NCI-H2196 treated with DMSO at 0.1 percent for 48 hours (cell line): ENCODE measurements around the gene PIP5K1C.

ENCODE experiments used
- DNase-seq: peaks from one replicate; lab custom pipeline; 2025; ENCODE audit not compliant: unreplicated experiment; lab: John Stamatoyannopoulos, UW

Gene PIP5K1C

DNA sequence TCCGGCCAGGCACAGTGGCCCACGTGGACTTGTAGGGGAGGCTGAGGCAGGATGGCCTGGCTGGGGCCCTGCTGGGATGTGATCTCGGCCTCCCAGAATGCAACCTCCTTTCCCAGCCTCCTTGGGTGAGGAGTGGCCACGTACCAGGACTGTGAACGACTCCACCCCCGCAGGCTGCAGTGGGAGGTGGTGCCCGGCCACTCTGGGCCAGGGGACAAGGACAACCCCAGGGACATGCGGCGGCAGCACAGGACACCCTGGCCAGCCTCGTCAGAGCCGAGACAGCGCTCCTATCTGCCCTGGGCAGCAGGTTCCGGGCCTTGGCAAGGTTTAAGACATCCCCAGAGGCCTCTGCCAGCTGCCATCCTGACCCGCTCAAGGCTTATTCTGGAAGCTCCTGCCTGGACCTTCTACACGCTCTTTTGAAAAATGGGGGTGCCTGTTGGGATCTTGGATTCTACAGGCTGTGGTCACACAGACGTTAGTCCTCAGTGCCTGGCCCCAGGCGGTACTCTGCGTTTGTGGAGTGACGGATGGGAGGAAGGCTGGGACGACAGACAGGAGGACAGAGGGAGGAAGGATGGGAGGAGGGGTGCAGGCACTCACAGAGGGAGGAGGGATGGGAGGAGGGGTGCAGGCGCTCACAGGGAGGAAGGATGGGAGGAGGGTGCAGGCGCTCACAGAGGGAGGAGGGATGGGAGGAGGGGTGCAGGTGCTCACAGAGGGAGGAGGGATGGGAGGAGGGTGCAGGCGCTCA, 53.8 kb downstream of the PIP5K1C start:
- DNase-seq, result no peak

DNA sequence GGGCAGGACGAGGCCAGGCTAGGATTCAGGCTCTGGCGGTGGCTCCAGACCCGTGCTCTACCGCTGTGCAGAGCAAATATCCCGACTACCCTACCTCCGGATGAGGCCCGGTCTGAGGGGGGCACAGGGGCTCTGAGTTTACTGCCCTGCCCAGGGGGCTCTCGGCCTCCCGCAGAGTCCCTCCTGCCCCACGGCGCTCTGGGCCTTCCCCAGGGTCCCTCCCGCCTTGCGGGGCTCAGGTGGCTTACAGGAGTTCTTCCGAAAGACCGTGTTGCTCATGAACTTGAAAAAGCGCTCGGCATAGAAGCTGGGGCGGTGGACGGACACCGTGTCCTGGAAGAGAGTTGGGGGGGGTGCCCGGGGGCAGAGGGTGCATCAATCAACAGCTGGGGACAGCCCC, 54.5 kb downstream of the PIP5K1C start:
- DNase-seq, result no peak

DNA sequence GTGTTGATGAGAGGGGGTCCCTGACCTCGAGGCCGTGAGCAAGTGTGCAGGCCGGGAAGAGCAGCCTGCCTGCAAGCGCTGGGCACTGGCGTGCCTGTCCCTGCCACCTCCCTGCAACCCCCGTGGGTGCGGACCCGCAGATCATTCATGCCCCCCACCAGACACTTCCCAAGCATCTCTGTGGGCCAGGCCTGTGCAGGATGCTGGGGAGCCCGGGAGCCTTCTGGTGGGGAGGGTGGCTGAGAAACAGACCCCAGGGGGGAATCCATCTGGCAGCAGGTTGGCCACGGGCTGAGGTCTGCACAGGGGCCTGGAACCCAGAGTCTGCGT, 55.2 kb downstream of the PIP5K1C start:
- DNase-seq, result no peak

DNA sequence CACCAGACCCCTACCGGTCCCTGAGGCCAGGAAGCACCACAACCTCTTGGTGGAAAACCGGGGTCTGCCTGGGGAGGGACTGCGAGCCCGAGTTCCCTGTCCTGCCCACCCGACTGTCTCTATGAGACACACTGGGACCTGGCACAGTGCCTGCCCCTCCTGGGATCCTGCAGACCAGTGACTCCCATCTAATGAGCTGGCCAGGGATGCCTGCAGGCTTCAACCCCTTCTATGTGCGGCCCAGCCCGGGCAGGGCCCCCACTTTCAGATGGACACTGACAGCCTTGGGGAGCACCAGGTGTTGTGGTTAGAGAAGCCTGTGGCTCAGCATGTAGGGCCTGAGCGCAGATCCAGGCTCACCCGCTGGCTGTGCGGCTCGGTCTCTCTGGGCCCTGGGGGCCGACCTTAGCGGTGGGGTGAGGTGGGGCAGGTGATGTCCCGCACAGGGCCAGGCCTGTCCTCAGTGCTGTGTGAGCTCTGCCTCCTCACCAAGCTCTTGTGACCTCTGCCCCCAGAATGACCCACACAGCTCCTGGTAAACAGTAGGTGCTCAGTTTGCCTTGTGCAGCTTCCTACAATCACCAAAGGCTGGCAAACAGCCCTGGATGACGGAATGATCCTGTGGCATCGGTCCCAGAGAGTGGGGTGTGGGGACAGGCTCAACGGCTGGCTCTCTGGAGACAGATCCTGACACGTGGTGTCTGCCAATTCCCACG, 55.8 kb downstream of the PIP5K1C start:
- no peak for DNase-seq

DNA sequence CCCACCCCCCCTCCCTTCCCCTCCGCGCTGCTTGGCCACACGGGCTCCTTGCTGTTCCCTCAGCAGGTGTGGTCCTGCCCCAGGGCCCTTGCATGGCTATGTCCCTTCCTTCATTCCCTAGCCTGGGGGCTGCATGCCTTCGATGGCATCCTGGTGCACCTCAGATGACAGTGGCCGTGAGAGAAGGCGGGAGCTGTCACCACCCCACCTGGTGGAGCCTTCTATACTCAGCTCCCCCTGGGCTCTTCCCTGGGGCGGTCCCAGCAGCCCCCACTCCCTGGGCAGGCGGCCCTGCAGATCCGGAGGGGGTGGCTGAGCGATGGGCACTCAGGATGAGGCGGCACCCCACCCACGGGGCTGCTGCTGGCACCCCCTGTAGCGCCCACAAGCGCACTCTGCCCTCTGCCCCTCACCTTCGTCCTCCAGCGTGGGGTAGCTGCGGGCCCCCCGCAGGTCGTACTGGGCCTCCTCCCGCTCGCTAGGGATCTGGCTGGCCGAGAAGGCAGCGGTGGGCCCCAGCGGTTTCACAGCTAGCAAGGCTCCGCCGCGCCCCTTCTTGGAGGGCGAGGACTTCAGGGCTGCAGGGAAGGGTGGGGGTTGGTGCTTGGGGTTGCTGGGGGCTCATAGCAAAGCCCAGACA, 56.5 kb downstream of the PIP5K1C start:
- DNase-seq, result no peak

DNA sequence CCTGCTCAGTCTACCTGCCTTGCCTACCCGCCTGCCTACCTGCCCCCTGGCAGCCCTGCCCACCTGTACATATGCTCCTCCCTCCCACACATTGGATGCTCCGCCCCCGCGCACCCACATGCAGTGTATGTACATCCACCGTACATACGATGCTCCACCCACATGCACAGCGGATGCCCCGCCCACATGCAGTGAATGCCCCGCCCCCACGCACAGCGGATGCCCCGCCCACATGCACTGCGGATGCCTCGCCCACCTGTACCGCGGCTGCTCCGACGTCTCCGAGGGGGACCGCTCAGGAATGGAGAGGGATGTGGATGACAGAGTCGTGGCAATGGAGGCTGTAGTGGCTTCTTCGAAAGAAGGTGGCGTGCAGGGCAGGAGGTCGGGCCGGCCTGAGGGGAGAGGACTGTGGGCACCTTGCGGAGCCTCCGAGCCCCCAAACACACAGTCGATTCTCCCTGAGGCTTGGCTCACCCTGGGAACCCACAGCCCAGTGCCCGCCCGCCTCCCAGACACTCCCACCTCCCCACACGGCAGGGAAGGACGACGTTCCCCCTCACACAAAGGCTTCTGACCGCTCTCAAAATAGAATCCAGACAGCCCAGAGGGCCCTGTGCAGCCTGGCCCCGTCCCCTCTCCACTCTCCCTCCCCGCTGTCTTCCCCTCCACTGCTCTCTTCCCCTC, 57.1 kb downstream of the PIP5K1C start:
- DNase-seq, result no peak

DNA sequence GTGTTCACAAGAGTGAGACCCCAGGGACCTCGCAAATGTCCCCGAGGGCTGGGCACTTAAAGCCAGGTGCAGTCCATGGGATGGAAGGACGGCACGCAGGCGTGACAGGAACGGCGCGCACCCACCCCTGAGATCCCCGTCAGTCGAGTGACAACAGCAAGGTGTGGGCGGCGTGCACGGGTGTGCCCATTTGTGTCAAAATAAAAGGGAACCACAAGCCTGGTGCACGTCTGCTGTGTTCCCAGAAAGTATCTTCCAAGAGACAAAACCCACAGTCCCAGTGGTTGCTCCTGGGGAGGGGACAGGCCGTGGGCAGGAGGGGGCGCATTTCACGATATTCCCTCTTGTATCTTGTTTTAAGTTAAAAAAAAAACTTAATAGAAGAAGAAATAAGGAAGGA, 58.0 kb downstream of the PIP5K1C start:
- DNase-seq, result no peak

DNA sequence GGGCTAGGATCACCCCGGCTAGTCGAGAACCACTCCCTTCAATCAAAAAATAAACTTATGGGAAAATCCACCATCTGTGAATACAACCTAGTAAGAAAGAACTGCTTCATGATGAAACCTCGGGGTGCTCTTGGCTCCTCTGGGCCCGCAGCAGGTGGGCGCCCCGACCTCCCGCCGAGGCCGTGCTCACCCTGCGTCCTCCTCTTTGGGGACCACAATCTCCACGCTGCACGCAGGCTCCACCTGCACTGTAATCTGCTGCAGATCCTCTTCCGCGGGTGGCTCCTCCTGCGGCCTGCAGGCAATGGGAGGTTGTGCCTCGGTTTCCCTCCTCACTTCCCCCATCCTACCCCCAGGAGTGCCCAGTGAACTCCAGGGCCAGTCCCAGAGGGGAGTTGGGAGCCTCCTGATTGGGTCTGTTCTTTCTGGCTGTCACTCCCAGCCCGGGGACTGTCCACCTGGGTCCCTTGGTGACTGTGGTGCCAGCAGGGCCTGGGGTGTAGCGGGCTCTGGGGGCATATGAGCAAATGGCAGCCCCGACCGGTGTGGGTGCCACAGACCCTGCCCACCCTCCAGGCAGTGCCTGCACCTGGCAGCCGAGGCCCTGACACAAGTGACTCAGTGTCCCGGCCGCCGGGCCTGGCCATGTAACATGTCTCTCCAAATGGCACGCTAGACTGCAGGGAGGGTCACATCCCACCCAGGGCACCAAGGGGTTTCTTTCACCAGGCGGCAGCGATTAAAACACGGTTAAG, 58.6 kb downstream of the PIP5K1C start:
- no peak for DNase-seq

DNA sequence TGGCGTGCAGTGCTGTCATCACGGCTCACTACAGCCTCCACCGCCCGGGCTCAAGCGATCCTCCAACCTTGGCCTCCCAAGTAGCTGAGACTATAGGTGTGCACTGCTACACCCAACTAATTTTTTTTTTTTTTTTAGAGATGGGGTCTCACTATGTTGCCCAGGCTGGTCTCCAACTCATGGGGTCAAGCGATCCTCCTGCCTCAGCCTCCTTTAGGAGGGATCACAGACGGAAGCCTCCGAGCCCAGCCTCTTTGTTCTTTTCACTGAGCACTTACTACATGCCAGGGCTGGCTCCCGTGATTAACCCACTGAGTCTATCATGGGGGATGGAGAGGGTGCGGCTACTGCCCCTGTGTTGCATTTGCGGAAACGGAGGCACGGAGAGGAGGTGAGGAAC, 60.8 kb downstream of the PIP5K1C start:
- DNase-seq, result no peak

DNA sequence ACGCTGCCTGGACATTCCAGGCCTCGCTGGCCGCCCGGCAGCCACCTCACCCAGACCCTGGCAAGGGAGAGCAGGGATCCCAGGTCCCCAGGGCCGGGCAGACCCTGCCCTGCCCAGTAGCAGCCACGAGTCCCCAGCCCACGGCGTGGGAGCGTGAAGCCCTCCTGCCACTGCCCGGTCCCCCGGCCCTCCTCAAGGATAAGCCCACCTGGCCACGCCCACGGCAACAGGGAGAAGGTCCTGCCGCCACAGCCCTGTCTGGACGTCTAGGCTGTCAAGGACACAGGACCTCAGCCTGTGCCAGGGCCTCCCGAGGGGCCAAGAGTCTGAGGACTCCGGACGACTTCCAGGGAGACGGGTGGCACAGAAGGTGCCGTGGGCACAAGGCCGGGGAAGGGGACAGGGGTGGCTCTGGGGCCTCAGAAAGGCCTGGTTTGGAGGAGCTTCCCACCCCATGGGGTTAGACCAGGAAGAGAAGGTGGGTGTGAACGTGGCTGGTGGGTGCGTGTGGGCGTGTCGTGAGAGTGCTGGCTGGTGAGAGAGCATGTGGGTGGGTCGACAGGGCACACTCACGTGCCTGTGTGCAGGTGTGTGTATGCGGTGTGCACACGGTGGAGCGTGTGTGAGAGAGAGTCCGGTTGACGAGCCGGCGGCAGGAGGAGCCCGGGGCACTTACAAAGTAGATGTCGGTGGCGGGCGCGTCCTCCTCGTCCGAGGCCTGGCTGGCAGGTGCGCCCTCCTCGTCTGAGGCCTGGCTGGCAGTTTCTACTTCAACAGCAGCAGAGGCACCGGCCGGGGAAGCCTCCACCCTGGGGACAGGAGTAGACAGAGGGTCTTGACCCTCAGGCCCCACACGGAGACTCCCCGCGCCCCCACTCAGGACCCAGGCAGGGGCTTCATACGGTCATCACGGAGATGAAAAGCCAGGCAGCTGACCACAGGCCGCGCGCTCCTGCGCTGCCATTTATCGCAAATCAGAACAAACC, 61.8 kb downstream of the PIP5K1C start:
- no peak for DNase-seq

DNA sequence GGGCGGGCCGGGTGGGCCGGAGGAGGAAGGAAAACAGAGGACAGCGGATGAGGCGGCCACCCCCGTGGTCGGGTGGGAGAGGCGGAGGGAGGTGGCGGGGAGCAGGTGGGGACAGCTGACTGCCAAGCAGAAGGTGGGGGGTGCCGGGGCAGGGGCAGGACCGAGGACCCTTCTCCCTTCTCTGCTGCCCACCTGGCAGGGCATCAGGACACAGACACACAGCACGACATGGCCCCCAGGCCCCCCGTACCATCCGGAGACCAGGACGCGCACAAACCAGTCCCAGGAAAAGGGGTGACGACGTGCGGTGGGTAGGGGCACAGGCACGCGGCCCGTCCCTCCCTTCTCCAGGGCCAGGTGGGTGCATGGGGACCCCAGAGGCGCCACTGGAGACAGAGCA, 62.6 kb downstream of the PIP5K1C start:
- no peak for DNase-seq

DNA sequence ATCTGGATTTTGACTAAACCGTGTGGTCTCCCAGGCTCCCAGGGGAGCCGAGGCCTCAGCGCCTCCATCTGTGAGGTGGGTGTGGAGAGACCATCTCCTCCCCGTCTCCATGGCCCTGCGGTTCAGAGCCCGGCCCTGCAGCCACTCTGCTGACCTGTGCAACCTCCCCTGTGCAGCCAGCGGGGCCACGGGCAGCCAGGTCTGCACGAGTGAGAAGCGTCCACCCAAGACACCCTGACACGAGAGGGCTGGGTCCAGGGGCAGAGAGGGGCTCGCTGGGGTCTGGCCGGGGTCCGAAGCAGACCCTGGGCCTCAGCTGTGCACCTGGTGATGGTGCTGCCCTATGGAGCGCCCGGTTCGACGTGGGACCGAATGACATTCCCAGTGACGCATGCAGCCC, 63.3 kb downstream of the PIP5K1C start:
- no peak for DNase-seq

DNA sequence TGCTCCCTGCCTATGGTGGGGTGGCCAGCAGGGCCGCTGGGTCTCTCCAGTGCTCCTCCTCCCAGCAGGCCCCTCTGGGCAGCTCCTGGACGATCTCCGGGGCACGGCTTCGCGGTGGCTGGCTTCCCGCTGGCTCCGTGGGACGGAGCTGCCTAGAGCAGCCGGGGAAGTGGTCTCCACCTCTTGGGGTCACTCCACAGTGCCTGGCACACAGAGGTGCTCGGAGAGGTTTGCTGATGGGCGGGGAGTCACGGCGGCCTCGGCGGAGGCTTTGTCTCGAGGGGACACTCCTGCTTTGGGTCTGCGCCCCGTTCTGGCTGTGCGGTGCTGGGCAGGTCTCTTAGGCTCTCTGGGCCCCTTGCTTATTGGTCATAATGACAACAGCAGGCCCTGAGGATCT, 63.8 kb downstream of the PIP5K1C start:
- DNase-seq, result no peak

DNA sequence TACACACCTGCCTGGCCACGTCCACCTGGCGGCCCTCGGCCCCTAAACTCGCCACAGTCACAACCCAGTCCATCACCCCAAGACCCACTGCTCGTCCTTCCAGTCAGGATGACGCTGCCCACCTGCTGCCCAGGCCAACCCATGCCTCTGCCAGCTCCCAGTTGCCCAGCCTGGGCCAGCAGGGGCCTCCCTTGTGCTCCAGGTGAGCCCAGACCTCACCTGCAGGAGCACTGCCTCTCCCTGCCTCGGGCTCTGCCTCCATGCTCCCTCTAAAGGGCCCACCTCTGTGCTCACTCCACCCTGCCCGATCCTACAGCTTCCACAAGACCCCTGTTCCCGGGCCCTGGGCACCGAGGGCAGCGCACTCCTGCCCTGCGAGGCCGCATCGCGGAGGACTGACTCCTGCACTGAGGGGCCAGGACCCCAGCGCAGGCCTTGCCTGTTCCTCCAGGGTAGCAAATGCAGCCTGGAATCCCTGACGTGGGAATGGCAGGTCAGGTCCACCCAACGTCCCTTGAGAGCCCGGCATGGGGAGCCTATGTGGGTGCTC, 65.7 kb downstream of the PIP5K1C start:
- DNase-seq, result no peak

DNA sequence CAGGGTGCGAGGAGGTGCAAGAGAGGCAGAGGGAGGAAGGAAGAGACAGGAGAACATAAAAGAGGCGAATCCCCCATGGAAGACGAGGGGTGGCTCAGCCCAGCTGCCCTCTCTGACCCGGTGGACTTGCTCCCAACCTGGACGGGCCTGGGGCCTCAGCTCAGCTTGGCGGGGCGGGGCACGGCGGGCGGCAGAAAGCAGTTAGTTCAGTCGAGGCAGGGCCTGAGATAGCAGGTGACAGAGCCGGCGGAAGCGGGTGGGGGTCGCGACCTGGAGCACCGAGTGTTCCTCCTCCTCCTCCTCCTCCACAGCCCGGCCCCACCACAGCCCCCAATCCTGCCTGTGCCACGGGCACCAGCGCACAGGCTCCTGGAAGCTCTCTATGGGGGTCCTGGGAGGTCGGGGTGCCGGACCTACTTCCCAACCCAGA, 66.7 kb downstream of the PIP5K1C start:
- no peak for DNase-seq

DNA sequence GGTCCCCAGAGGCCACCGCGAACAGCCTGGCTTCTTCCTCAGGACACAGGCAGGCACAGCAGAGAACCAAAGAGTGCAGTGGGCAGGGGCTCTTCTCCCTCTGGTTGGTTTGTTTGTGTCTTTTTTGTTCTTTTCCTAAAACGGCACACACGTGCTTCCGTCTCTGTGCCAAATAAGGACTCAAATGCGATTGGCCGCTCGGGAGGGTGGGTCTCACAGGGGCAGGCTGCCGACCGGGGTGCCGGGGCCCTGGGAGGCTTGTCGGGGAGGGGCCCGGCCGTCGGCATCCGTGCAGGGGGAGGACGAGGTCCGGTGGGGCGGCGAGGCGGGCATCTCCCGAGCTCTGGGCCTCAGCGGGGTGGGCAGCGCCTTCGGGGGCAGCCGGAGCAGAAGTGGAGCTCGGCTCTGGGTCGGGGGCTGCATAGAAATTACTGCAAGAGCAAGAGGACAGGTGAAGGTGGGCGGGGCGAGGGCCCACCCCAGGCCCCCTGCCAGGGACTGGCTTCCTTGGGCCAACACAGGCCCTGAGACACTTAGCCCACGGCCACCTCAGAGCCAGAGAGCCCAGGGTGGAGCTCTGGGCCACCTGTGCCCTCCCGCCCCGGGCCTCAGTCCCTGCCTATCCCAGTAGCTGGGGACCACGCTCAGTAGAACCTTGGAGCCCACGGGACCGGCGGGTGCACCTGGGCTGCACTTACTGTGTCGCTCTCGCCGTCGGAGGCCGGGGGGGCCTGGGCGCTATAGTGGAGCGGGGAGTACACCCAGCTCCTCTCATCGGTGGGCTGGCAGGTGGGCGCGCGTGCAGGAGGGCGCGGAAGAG, 67.3 kb downstream of the PIP5K1C start:
- no peak for DNase-seq

DNA sequence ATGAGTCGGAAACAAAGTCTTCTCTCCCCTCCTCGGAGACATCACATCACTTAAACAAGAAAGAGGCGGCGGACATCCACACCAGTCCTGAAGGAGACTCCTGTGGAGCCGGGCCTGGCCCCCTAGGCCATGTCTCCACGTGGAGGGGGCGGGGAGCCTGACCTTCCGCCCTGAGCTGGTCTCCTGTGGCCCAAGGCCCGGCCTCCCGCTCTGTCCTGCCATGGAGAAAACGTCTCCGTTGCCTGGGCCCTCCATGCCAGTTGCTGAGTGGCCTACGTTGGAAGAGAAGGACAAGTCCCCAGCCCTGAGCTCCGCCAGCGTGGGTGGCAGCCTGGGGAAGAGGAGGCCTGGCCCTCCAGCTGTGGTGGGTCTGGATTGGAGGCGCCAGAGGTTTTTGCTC, 68.2 kb downstream of the PIP5K1C start:
- no peak for DNase-seq

DNA sequence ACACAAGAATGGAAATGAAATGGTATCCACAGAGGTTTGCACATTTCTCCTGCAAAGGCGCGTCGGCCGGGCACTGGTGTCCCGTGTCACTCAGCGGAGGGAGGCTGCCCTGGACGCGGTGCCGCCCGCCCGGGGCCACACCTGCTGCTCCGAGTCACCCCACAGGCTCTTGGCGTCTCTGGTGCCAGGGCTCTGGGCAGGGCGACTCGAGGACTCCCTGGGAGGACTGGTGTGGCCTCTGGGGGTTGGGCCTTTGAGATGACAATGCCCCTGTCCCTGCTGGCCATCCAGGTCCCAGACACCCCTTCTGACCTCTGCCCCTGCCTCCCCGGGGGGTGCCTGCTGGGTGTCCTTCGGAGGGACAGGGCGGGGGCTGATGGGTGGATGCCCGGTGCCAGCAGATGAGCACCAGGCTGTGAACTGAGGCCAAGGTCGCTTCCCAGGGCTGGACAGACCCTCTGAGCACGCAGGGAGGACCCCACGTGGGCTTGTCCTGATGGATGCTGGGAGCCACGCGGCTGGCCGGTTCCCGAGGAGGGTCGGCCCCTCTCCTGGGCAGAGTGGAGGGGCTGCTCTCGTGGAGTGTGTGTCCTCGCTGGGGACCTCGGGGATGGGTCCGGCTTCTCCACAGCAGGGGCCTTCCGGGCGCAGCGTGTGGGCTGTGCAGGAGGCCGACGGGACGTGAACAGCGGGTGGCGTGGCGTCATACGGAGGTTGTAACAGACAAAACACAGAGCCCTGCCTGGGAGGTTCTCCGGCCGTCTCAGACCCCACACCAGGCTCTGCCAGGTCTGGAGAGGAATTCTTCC, 69.0 kb downstream of the PIP5K1C start:
- DNase-seq, result no peak
